Neuronal stem cell (in vitro differentiated cells): ENCODE results near the gene SRSF8.

ENCODE experiments used
- DNase-seq: peaks from one replicate; pipeline ENCODE4 v3.0.0-alpha.2; 2013; ENCODE audit warnings: low spot score
- H2AFZ ChIP-seq: one replicate; pipeline ENCODE4 v1.6.1; 2013; ENCODE audit warnings: mild to moderate bottlenecking, low read length, inconsistent platforms
- H2AK5ac ChIP-seq: 2 replicates; pipeline ENCODE4 v1.6.1; 2013; ENCODE audit warnings: low read depth, mild to moderate bottlenecking, inconsistent platforms, low read length, moderate library complexity, mixed read lengths
- H2BK120ac ChIP-seq: 2 replicates; pipeline ENCODE4 v1.6.1; 2013; ENCODE audit warnings: low read depth, mild to moderate bottlenecking, inconsistent platforms, low read length, moderate library complexity, mixed read lengths
- H2BK12ac ChIP-seq: one replicate; pipeline ENCODE4 v1.6.1; 2013; ENCODE audit warnings: low read length, inconsistent platforms
- H2BK15ac ChIP-seq: 2 replicates; pipeline ENCODE4 v1.6.1; 2013; ENCODE audit warnings: mild to moderate bottlenecking, low read length, inconsistent platforms, mixed read lengths
- H2BK5ac ChIP-seq: one replicate; pipeline ENCODE4 v1.6.1; 2013; ENCODE audit warnings: inconsistent platforms, mild to moderate bottlenecking, low read length, moderate library complexity
- H3K14ac ChIP-seq: one replicate; pipeline ENCODE4 v1.6.1; 2013; ENCODE audit warnings: low read length, inconsistent platforms
- H3K18ac ChIP-seq: 2 replicates; pipeline ENCODE4 v1.6.1; 2013; ENCODE audit warnings: low read length, inconsistent platforms
- H3K23ac ChIP-seq: 2 replicates; pipeline ENCODE4 v1.6.1; 2013; ENCODE audit warnings: low read depth, mild to moderate bottlenecking, mixed read lengths, low read length, inconsistent platforms; ENCODE audit not compliant: poor library complexity
- H3K27ac ChIP-seq: replicated peaks from 3 replicates; pipeline ENCODE4 v1.5.1; 2013; ENCODE audit warnings: low read length, inconsistent platforms
- H3K27me3 ChIP-seq, 3 experiments: 2 replicates each; pipeline ENCODE4 v1.6.1; 2013; ENCODE audit warnings: low read length in 3 of 3, mild to moderate bottlenecking in 2 of 3, inconsistent platforms in 1 of 3, low read depth in 1 of 3, mixed read lengths in 1 of 3, moderate library complexity in 1 of 3; ENCODE audit not compliant: control insufficient read depth in 3 of 3, insufficient read depth in 3 of 3
- H3K36me3 ChIP-seq, 2 donors: replicated peaks in 1 of 2; 2 replicates each; pipeline ENCODE4 v1.6.1; 2013; ENCODE audit warnings: low read length in 2 of 2; ENCODE audit not compliant: control insufficient read depth in 2 of 2, insufficient read depth in 2 of 2
- H3K4ac ChIP-seq: 2 replicates; pipeline ENCODE4 v1.6.1; 2013; ENCODE audit warnings: inconsistent platforms, mild to moderate bottlenecking, low read length, moderate library complexity
- H3K4me1 ChIP-seq, 2 donors: 1 replicate in 1 of 2; 2 replicates in 1 of 2; pipeline ENCODE4 v1.6.1; 2013; ENCODE audit warnings: low read length in 2 of 2, low read depth in 1 of 2; ENCODE audit not compliant: control insufficient read depth in 2 of 2, insufficient read depth in 1 of 2
- H3K4me2 ChIP-seq: one replicate; pipeline ENCODE4 v1.6.1; 2013; ENCODE audit warnings: mild to moderate bottlenecking, low read length, inconsistent platforms; ENCODE audit not compliant: insufficient read depth, poor library complexity, severe bottlenecking
- H3K4me3 ChIP-seq, 2 donors: 2 replicates each; pipeline ENCODE4 v1.5.1; 2013; ENCODE audit warnings: low read length in 2 of 2, mild to moderate bottlenecking in 2 of 2, inconsistent platforms in 1 of 2, moderate library complexity in 1 of 2
- H3K79me1 ChIP-seq: one replicate; pipeline ENCODE4 v1.6.1; 2013; ENCODE audit warnings: low read depth, mild to moderate bottlenecking, inconsistent platforms, low read length, moderate library complexity
- H3K9ac ChIP-seq: one replicate; pipeline ENCODE4 v1.6.1; 2013; ENCODE audit warnings: mild to moderate bottlenecking, low read depth, low read length, inconsistent platforms; ENCODE audit not compliant: poor library complexity
- H3K9me3 ChIP-seq, 2 donors: replicated peaks in 1 of 2; 2 replicates each; pipeline versions ENCODE3 to v1.6.1; 2013; ENCODE audit warnings: low read length in 2 of 2, mild to moderate bottlenecking in 2 of 2, inconsistent platforms in 1 of 2, low read depth in 1 of 2, mixed read lengths in 1 of 2, moderate library complexity in 1 of 2; ENCODE audit not compliant: control insufficient read depth in 2 of 2, insufficient read depth in 1 of 2
- H4K8ac ChIP-seq: one replicate; pipeline ENCODE4 v1.6.1; 2013; ENCODE audit warnings: low read depth, mild to moderate bottlenecking, inconsistent platforms, low read length, moderate library complexity
- H4K91ac ChIP-seq: one replicate; pipeline ENCODE4 v1.6.1; 2013; ENCODE audit warnings: low read length, low read depth, mild to moderate bottlenecking, inconsistent platforms; ENCODE audit not compliant: poor library complexity
- WGBS, 2 donors: extraction: QIAGEN DNeasy Blood & Tissue Kit; methylation state at CpG; one replicate each; pipeline ENCODE4 v1.1.7; 2013; ENCODE audit warnings: missing lambda C conversion rate in 2 of 2, mixed read lengths in 1 of 2; ENCODE audit not compliant: insufficient read length in 2 of 2, insufficient replicate concordance in 1 of 2; ENCODE audit errors: extremely low coverage in 2 of 2; 5-methylcytosine and 5-hydroxymethylcytosine counted together

The SRSF8 gene

GRCh38 chr11:95092549-95093324, 26.0 kb downstream of the SRSF8 start:
- H3K27ac ChIP-seq: no peak overlapping the region
- no peak for DNase-seq
- H3K4me1 ChIP-seq: peaks cover 7 to 8% of the 10 kb centered on the region in 2 donors
- H3K27me3 ChIP-seq: peaks cover 0 to 4% (median 0%) of the 10 kb centered on the region in 3 experiments
- H2BK120ac ChIP-seq: no peak overlapping the region
- H3K14ac ChIP-seq: no peak overlapping the region
- H3K36me3 ChIP-seq: no peaks in the 10 kb centered on the region
- peak overlapping the region; percentile 70 for H3K9ac ChIP-seq
- no peak overlapping the region for H3K4ac ChIP-seq
- peak overlapping the region; percentile 42 for H3K18ac ChIP-seq
- WGBS, 2 donors: no CpG with 5 or more reads among the region's 5 CpGs
- H4K8ac ChIP-seq: no peak overlapping the region
- peak overlapping the region; percentile 13 for H3K23ac ChIP-seq
- H2BK12ac ChIP-seq: peak overlapping the region; percentile 35
- no peak overlapping the region for H4K91ac ChIP-seq
- H2AK5ac ChIP-seq: peak overlapping the region; percentile 58
- peak overlapping the region; percentile 32 for H2BK15ac ChIP-seq
- H3K9me3 ChIP-seq: peaks cover 0 to 3% of the 10 kb centered on the region in 2 donors
- no peak overlapping the region for H2BK5ac ChIP-seq
- H2AFZ ChIP-seq: no peak overlapping the region
- H3K4me3 ChIP-seq: no peak overlapping the region
- H3K79me1 ChIP-seq: no peaks in the 10 kb centered on the region
- no peak overlapping the region for H3K4me2 ChIP-seq

GRCh38 chr11:95093548-95093947, 26.8 kb downstream of the SRSF8 start:
- no peak overlapping the region for H3K4me2 ChIP-seq
- no peaks in the 10 kb centered on the region for H3K79me1 ChIP-seq
- H3K4ac ChIP-seq: no peak overlapping the region
- no peak overlapping the region for H3K27ac ChIP-seq
- no peak overlapping the region for H2AK5ac ChIP-seq
- no peak overlapping the region for H2BK5ac ChIP-seq
- H3K23ac ChIP-seq: no peak overlapping the region
- no peak overlapping the region for H4K8ac ChIP-seq
- H3K27me3 ChIP-seq: peaks cover 0 to 3% (median 0%) of the 10 kb centered on the region in 3 experiments
- DNase-seq: no peak
- no peak overlapping the region for H3K9ac ChIP-seq
- no peak overlapping the region for H2BK15ac ChIP-seq
- H3K18ac ChIP-seq: no peak overlapping the region
- H2BK12ac ChIP-seq: no peak overlapping the region
- no CpG with 5 or more reads among the region's 3 CpGs for WGBS, 2 donors
- H3K4me1 ChIP-seq: peaks cover 7 to 8% of the 10 kb centered on the region in 2 donors
- no peak overlapping the region for H2BK120ac ChIP-seq
- no peak overlapping the region for H3K14ac ChIP-seq
- H3K36me3 ChIP-seq: no peaks in the 10 kb centered on the region
- peaks cover 0 to 3% of the 10 kb centered on the region in 2 donors for H3K9me3 ChIP-seq
- no peak overlapping the region for H3K4me3 ChIP-seq
- no peak overlapping the region for H2AFZ ChIP-seq
- no peak overlapping the region for H4K91ac ChIP-seq

- Histone ChIP-seq H3K79me1 (no peaks in the 10 kb centered on the region), H3K27me3 (peaks cover 0 to under 1% (median 0%) of the 10 kb centered on the region in 3 experiments), H3K27ac (no peak overlapping the region), H3K9me3 (no peaks in the 10 kb centered on the region), H3K36me3 (no peaks in the 10 kb centered on the region), H2BK120ac (no peak overlapping the region), H3K4me3 (no peak overlapping the region), H2BK12ac (no peak overlapping the region), H3K4me2 (no peak overlapping the region), H2AK5ac (no peak overlapping the region), H3K23ac (no peak overlapping the region), H2BK15ac (no peak overlapping the region), H2BK5ac (no peak overlapping the region), H3K18ac (no peak overlapping the region), H3K9ac (no peak overlapping the region), H4K91ac (no peak overlapping the region), H2AFZ (no peak overlapping the region), H3K4ac (no peak overlapping the region), H3K14ac (no peak overlapping the region), H4K8ac (no peak overlapping the region), H3K4me1 (peaks cover 2 to 8% of the 10 kb centered on the region in 2 donors)
- no peak for DNase-seq
- no CpG with 5 or more reads among the region's 4 CpGs for WGBS, 2 donors
Measured at GRCh38 chr11:95095858-95096587, 29.3 kb downstream of the SRSF8 start.

GRCh38 chr11:95097209-95097608, 30.5 kb downstream of the SRSF8 start:
- WGBS, 2 donors: no CpG with 5 or more reads among the region's 3 CpGs
- no peak overlapping the region for H4K91ac ChIP-seq
- no peak overlapping the region for H4K8ac ChIP-seq
- H3K4me1 ChIP-seq: peaks cover 2 to 8% of the 10 kb centered on the region in 2 donors
- no peak overlapping the region for H3K4me3 ChIP-seq
- no peak overlapping the region for H3K14ac ChIP-seq
- no peak overlapping the region for H3K23ac ChIP-seq
- H3K9ac ChIP-seq: no peak overlapping the region
- H3K4me2 ChIP-seq: no peak overlapping the region
- no peak for DNase-seq
- no peak overlapping the region for H2BK15ac ChIP-seq
- no peak overlapping the region for H2AK5ac ChIP-seq
- no peaks in the 10 kb centered on the region for H3K9me3 ChIP-seq
- H2AFZ ChIP-seq: no peak overlapping the region
- H3K27me3 ChIP-seq: no peaks in the 10 kb centered on the region
- H2BK12ac ChIP-seq: no peak overlapping the region
- H3K79me1 ChIP-seq: no peaks in the 10 kb centered on the region
- no peak overlapping the region for H3K18ac ChIP-seq
- H2BK5ac ChIP-seq: no peak overlapping the region
- no peak overlapping the region for H3K4ac ChIP-seq
- no peaks in the 10 kb centered on the region for H3K36me3 ChIP-seq
- no peak overlapping the region for H2BK120ac ChIP-seq
- no peak overlapping the region for H3K27ac ChIP-seq
